ENCODE measurements around the gene DHRS13. TPM values are rescaled to one million over a fixed set of nuclear protein-coding genes. Genes with fewer than 3 reads are reported as not detected.

The DHRS13 gene
- total and polyA plus RNA-seq, 2 donors (not counting 1 experiment from before 2014, with no cell fraction given) = 2.6 to 7.8 TPM

GRCh38 chr17:28907709-28908475 lies 5.0 kb upstream of the DHRS13 start:
- Histone ChIP-seq H3K79me2 (ENCODE audit: control insufficient read depth, insufficient read depth, low read length) (no peaks in the 10 kb centered on the region), H3K27me3 (ENCODE audit: control insufficient read depth, insufficient read depth, low read length) (no peaks in the 10 kb centered on the region), H4K20me1 (ENCODE audit: control insufficient read depth, extremely low read depth, insufficient read depth, low read length) (no peaks in the 10 kb centered on the region), H3K4me3 (replicated peaks in 1 of 4; ENCODE audit: control extremely low read depth in 1 of 4, insufficient read depth in 1 of 4, low read depth in 3 of 4, low read length in 4 of 4) (no peak overlapping the region), H3K9ac (ENCODE audit: insufficient read depth, low read length) (no peak overlapping the region), H3K27ac (ENCODE audit: insufficient read depth, low read length) (peak overlapping the region; percentile 51), H2AFZ (ENCODE audit: low read length) (no peak overlapping the region), H3K9me3 (ENCODE audit: control insufficient read depth, insufficient read depth, low read depth, low read length) (no peaks in the 10 kb centered on the region), H3K36me3 (ENCODE audit: control insufficient read depth, insufficient read depth, low read length) (peaks cover 28% of the 10 kb centered on the region), H3K4me1 (ENCODE audit: control insufficient read depth, extremely low read depth, insufficient read depth, low read length) (peaks cover 19% of the 10 kb centered on the region), H3K4me2 (ENCODE audit: extremely low read depth, insufficient read depth, low read length) (no peak overlapping the region)
- DNase-seq (ENCODE audit: low read depth in 2 of 2) = peak in 1 of 2 donors; percentile 66
- TF ChIP-seq EZH2 (IDR thresholded peaks at IDR 0.05; ENCODE audit: low read length, missing control alignments) = no peak
- TF ChIP-seq CTCF (conservative IDR thresholded peaks at IDR 0.05 in 1 of 2, IDR thresholded peaks at IDR 0.05 in 1 of 2; ENCODE audit: low read depth in 1 of 2, low read length in 2 of 2) = no peak

- peaks cover 21% of the 10 kb centered on the region for H3K36me3 ChIP-seq (ENCODE audit: control insufficient read depth, insufficient read depth, low read length)
- H3K9me3 ChIP-seq (ENCODE audit: control insufficient read depth, insufficient read depth, low read depth, low read length) = no peaks in the 10 kb centered on the region
- no peak for DNase-seq (ENCODE audit: low read depth in 2 of 2)
- no peak overlapping the region for H3K27ac ChIP-seq (ENCODE audit: insufficient read depth, low read length)
- no peak overlapping the region for H3K9ac ChIP-seq (ENCODE audit: insufficient read depth, low read length)
- TF ChIP-seq CTCF (conservative IDR thresholded peaks at IDR 0.05 in 1 of 2, IDR thresholded peaks at IDR 0.05 in 1 of 2; ENCODE audit: low read depth in 1 of 2, low read length in 2 of 2) = no peak
- TF ChIP-seq EZH2 (IDR thresholded peaks at IDR 0.05; ENCODE audit: low read length, missing control alignments) = no peak
- no peak overlapping the region for H3K4me2 ChIP-seq (ENCODE audit: extremely low read depth, insufficient read depth, low read length)
- H3K4me3 ChIP-seq (replicated peaks in 1 of 4; ENCODE audit: control extremely low read depth in 1 of 4, insufficient read depth in 1 of 4, low read depth in 3 of 4, low read length in 4 of 4) = no peak overlapping the region
- no peak overlapping the region for H2AFZ ChIP-seq (ENCODE audit: low read length)
- H3K79me2 ChIP-seq (ENCODE audit: control insufficient read depth, insufficient read depth, low read length) = no peaks in the 10 kb centered on the region
- no peaks in the 10 kb centered on the region for H4K20me1 ChIP-seq (ENCODE audit: control insufficient read depth, extremely low read depth, insufficient read depth, low read length)
- H3K27me3 ChIP-seq (ENCODE audit: control insufficient read depth, insufficient read depth, low read length) = no peaks in the 10 kb centered on the region
- peaks cover 19% of the 10 kb centered on the region for H3K4me1 ChIP-seq (ENCODE audit: control insufficient read depth, extremely low read depth, insufficient read depth, low read length)
These were observed 4.0 kb upstream of the DHRS13 start for GRCh38 chr17:28906706-28907438.

- Histone ChIP-seq H3K4me3 (replicated peaks in 1 of 4; ENCODE audit: control extremely low read depth in 1 of 4, insufficient read depth in 1 of 4, low read depth in 3 of 4, low read length in 4 of 4) (no peak overlapping the region), H4K20me1 (ENCODE audit: control insufficient read depth, extremely low read depth, insufficient read depth, low read length) (no peaks in the 10 kb centered on the region), H3K9ac (ENCODE audit: insufficient read depth, low read length) (no peak overlapping the region), H3K4me1 (ENCODE audit: control insufficient read depth, extremely low read depth, insufficient read depth, low read length) (peaks cover 19% of the 10 kb centered on the region), H3K36me3 (ENCODE audit: control insufficient read depth, insufficient read depth, low read length) (peaks cover 19% of the 10 kb centered on the region), H3K27ac (ENCODE audit: insufficient read depth, low read length) (no peak overlapping the region), H2AFZ (ENCODE audit: low read length) (no peak overlapping the region), H3K9me3 (ENCODE audit: control insufficient read depth, insufficient read depth, low read depth, low read length) (no peaks in the 10 kb centered on the region), H3K79me2 (ENCODE audit: control insufficient read depth, insufficient read depth, low read length) (no peaks in the 10 kb centered on the region), H3K4me2 (ENCODE audit: extremely low read depth, insufficient read depth, low read length) (no peak overlapping the region), H3K27me3 (ENCODE audit: control insufficient read depth, insufficient read depth, low read length) (no peaks in the 10 kb centered on the region)
- no peak for DNase-seq (ENCODE audit: low read depth in 2 of 2)
- TF ChIP-seq EZH2 (IDR thresholded peaks at IDR 0.05; ENCODE audit: low read length, missing control alignments) (no peak), CTCF (conservative IDR thresholded peaks at IDR 0.05 in 1 of 2, IDR thresholded peaks at IDR 0.05 in 1 of 2; ENCODE audit: low read depth in 1 of 2, low read length in 2 of 2) (no peak)
These were observed 3.4 kb upstream of the DHRS13 start for GRCh38 chr17:28906276-28906675.

Data from fibroblast of lung (primary cell).